Esophagus muscularis mucosa (tissue), 3 donors: ENCODE measurements around the gene BCR.

Experiments used
- CTCF ChIP-seq, 3 experiments: fragments of 200-600 bp in 2 of 3; fragments of 450-650 bp in 1 of 3; sonication (generic) in 2 of 3; IDR thresholded peaks; one replicate each; pipeline ENCODE4 v1.5.1; 2017 to 2019; ENCODE audit warnings: antibody characterized with exemption in 3 of 3, mild to moderate bottlenecking in 2 of 3, moderate library complexity in 1 of 3
- EP300 ChIP-seq: sonication (generic); formaldehyde crosslinking; IDR thresholded peaks from one replicate; pipeline ENCODE4 v1.6.1; 2017; ENCODE audit warnings: antibody characterized with exemption

GRCh38 chr22:23268139-23268712 lies 87.9 kb downstream of the BCR start:
- TF ChIP-seq CTCF (IDR thresholded peaks at IDR 0.05): no peak
- no peak for TF ChIP-seq EP300
